Endodermal cell (in vitro differentiated cells): ENCODE measurements around the gene VSIG10L. TPM values are rescaled to one million over a fixed set of nuclear protein-coding genes. Genes with fewer than 3 reads are reported as not detected.

ENCODE experiments used
- DNase-seq: peaks from one replicate; pipeline ENCODE4 v3.0.0-alpha.2; 2017
- H3K27ac ChIP-seq: 2 replicates; pipeline ENCODE4 v1.5.1; 2013; ENCODE audit warnings: mild to moderate bottlenecking, low read depth, low read length, moderate library complexity
- H3K27me3 ChIP-seq: 2 replicates; pipeline ENCODE4 v1.6.1; 2013; ENCODE audit warnings: mild to moderate bottlenecking, low read length, moderate library complexity; ENCODE audit not compliant: insufficient read depth, control insufficient read depth, poor library complexity, severe bottlenecking
- H3K36me3 ChIP-seq: 2 replicates; pipeline ENCODE4 v1.7.0; 2013; ENCODE audit warnings: mild to moderate bottlenecking, low read length, moderate library complexity; ENCODE audit not compliant: control insufficient read depth, insufficient read depth
- H3K4me1 ChIP-seq: one replicate; pipeline ENCODE4 v1.7.0; 2013; ENCODE audit warnings: low read length; ENCODE audit not compliant: control insufficient read depth, insufficient read depth
- H3K4me3 ChIP-seq: 2 replicates; pipeline ENCODE4 v1.5.1; 2013; ENCODE audit warnings: mild to moderate bottlenecking, low read length, moderate library complexity
- H3K9ac ChIP-seq: 2 replicates; pipeline ENCODE4 v1.6.1; 2013; ENCODE audit warnings: mild to moderate bottlenecking, low read length, moderate library complexity; ENCODE audit not compliant: poor library complexity, severe bottlenecking; ENCODE audit errors: extremely low read depth
- H3K9me3 ChIP-seq: 2 replicates; pipeline ENCODE4 v1.6.1; 2013; ENCODE audit warnings: mild to moderate bottlenecking, low read length, moderate library complexity; ENCODE audit not compliant: control insufficient read depth
- H3K27ac Mint-ChIP-seq: 2 replicates; pipeline ENCODE4 v1.8.0; 2020; ENCODE audit warnings: mixed read lengths
- H3K27me3 Mint-ChIP-seq: 2 replicates; pipeline ENCODE4 v1.8.0; 2021; ENCODE audit warnings: mild to moderate bottlenecking, mixed read lengths; ENCODE audit not compliant: insufficient read depth
- H3K36me3 Mint-ChIP-seq: 2 replicates; pipeline ENCODE4 v1.8.0; 2020; ENCODE audit warnings: low read depth, mixed read lengths
- H3K4me1 Mint-ChIP-seq: 2 replicates; pipeline ENCODE4 v1.8.0; 2020; ENCODE audit warnings: mixed read lengths
- H3K4me3 Mint-ChIP-seq: 2 replicates; pipeline ENCODE4 v1.8.0; 2020; ENCODE audit warnings: mild to moderate bottlenecking, moderate library complexity, mixed read lengths
- H3K9me3 Mint-ChIP-seq: 2 replicates; pipeline ENCODE4 v1.8.0; 2020; ENCODE audit warnings: mild to moderate bottlenecking, mixed read lengths
- CTCF ChIP-seq: fragments of 200-600 bp; sonication (generic); conservative IDR thresholded peaks from 2 replicates; pipeline ENCODE4 v1.5.0; 2021; ENCODE audit warnings: antibody characterized with exemption, mild to moderate bottlenecking
- WGBS, 2 experiments: methylation state at CpG; one replicate each; pipeline versions ENCODE4 v1.1.5 to v1.1.7; 2013; ENCODE audit warnings: missing lambda C conversion rate in 2 of 2, mixed read lengths in 1 of 2; ENCODE audit not compliant: insufficient coverage in 1 of 2, insufficient read length in 1 of 2; 5-methylcytosine and 5-hydroxymethylcytosine counted together
- total RNA-seq, 2 donors: library from RNA; stranded (reverse); fragmentation: NEBNext Ultra II Directional in 1 of 2; extraction: Animal tissue kit (Norgen Biotek cat#: 25700) in 1 of 2; gene quantifications; 2 replicates in 1 of 2; 3 replicates in 1 of 2; pipeline ENCODE4 v1.2.1, GENCODE V29; 2021

The VSIG10L gene
- total RNA-seq, 2 donors from 2014 or later = 6.4 to 11.5 TPM

- H3K9ac ChIP-seq = no peak overlapping the region
- no peak overlapping the region for H3K4me3 ChIP-seq
- no peak overlapping the region for H3K27ac Mint-ChIP-seq
- no peaks in the 10 kb centered on the region for H3K4me1 Mint-ChIP-seq
- H3K36me3 ChIP-seq = no peaks in the 10 kb centered on the region
- 73 to 96% methylated on average over 4 to 9 of the region's 9 CpGs for WGBS, 2 experiments
- no peaks in the 10 kb centered on the region for H3K4me1 ChIP-seq
- no peak overlapping the region for H3K4me3 Mint-ChIP-seq
- H3K36me3 Mint-ChIP-seq = no peaks in the 10 kb centered on the region
- no peaks in the 10 kb centered on the region for H3K27me3 ChIP-seq
- no peak overlapping the region for H3K27ac ChIP-seq
- no peak for DNase-seq
- TF ChIP-seq CTCF = no peak
- H3K9me3 Mint-ChIP-seq = peaks cover 25% of the 10 kb centered on the region
- H3K9me3 ChIP-seq = peaks cover 9% of the 10 kb centered on the region
- H3K27me3 Mint-ChIP-seq = no peaks in the 10 kb centered on the region
Measured at GRCh38 chr19:51380379-51380778, 38.4 kb upstream of the VSIG10L start.

- H3K9me3 Mint-ChIP-seq = peaks cover 22% of the 10 kb centered on the region
- DNase-seq = no peak
- no peak overlapping the region for H3K4me3 ChIP-seq
- TF ChIP-seq CTCF = no peak
- no peaks in the 10 kb centered on the region for H3K36me3 ChIP-seq
- no peaks in the 10 kb centered on the region for H3K4me1 ChIP-seq
- H3K4me1 Mint-ChIP-seq = no peaks in the 10 kb centered on the region
- no peak overlapping the region for H3K4me3 Mint-ChIP-seq
- H3K27ac ChIP-seq = no peak overlapping the region
- 96 to 100% methylated on average over 1 to 2 of the region's 2 CpGs for WGBS, 2 experiments
- no peak overlapping the region for H3K9ac ChIP-seq
- H3K27me3 Mint-ChIP-seq = peaks cover 2% of the 10 kb centered on the region
- H3K27ac Mint-ChIP-seq = no peak overlapping the region
- H3K27me3 ChIP-seq = no peaks in the 10 kb centered on the region
- no peaks in the 10 kb centered on the region for H3K36me3 Mint-ChIP-seq
- H3K9me3 ChIP-seq = peaks cover 9% of the 10 kb centered on the region
Measured at GRCh38 chr19:51377422-51377821, 35.5 kb upstream of the VSIG10L start.

- peaks cover 4% of the 10 kb centered on the region for H3K27me3 Mint-ChIP-seq
- no peak overlapping the region for H3K4me3 Mint-ChIP-seq
- 85 to 87% methylated on average over 8 to 11 of the region's 11 CpGs for WGBS, 2 experiments
- peaks cover 5% of the 10 kb centered on the region for H3K9me3 Mint-ChIP-seq
- Histone ChIP-seq H3K9me3 (no peaks in the 10 kb centered on the region), H3K27ac (no peak overlapping the region), H3K9ac (no peak overlapping the region), H3K36me3 (no peaks in the 10 kb centered on the region), H3K4me3 (no peak overlapping the region), H3K4me1 (no peaks in the 10 kb centered on the region), H3K27me3 (no peaks in the 10 kb centered on the region)
- H3K27ac Mint-ChIP-seq = no peak overlapping the region
- no peaks in the 10 kb centered on the region for H3K4me1 Mint-ChIP-seq
- no peak for DNase-seq
- TF ChIP-seq CTCF = no peak
- H3K36me3 Mint-ChIP-seq = no peaks in the 10 kb centered on the region
Measured at GRCh38 chr19:51375504-51376221, 33.7 kb upstream of the VSIG10L start.
